SH-SY5Y (cell line): Measurements from ENCODE around the gene PPP2R5A.

Experiments
- GATA2 ChIP-seq: IDR thresholded peaks from 2 replicates; pipeline ENCODE4 v1.6.1; 2011; ENCODE audit warnings: mild to moderate bottlenecking, low read depth, low read length
- GATA3 ChIP-seq: IDR thresholded peaks from 2 replicates; pipeline ENCODE4 v1.6.1; 2011; ENCODE audit warnings: low read depth, mild to moderate bottlenecking, low read length, moderate library complexity

PPP2R5A gene

DNA sequence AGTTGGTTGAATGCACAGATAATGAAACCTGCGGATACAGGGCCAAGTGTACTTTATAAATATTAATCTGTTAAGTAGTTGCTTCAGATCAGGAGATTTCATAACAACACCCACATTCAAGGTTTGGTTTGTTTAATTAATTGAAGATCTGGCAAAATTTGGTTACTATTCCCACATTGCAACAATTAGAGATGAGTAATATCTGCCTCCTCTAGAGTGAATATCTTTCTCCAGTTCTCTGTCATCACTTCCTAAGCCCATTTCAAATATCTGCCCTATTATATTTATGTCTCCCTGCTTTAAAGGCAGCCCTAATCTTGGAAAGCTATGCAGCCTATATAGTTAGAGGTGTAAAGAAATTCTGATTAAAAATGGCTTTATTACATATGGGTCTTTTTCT, 61.4 kb downstream of the PPP2R5A start:
- TF ChIP-seq GATA3 = no peak

DNA sequence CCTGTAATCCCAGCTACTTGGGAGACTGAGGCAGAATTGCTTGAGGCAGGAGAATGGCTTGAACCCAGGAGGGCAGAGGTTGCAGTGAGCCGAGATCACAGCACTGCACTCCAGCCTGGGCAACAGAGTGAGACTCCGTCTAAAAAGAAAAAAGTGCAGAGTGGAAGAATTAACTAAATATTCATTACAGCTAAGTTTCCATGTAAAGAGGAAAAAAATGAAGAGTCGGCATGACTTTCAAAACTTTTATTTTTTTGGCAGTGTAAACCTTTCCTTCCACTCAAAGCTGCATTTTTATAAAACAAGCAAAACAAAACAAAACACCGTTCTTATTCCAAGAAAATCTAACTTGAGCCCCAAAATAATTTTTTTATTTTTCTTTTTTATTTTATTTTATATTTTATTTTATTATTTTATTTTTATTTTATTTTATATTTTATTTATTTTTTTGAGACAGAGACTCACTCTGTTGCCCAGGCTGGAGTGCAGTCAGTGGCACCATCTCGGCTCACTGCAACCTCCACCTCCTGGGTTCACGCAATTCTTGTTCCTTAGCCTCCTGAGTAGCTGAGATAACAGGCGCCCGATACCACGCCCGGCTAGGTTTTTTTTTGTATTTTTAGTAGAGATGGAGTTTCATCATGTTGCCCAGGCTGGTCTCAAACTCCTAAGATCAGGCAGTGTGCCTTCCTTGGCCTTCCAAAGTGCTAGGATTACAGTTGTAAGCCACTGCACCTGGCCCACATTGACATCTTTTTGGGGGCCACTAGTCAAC, 66.6 kb downstream of the PPP2R5A start:
- no peak for TF ChIP-seq GATA2
- TF ChIP-seq GATA3 = no peak

DNA sequence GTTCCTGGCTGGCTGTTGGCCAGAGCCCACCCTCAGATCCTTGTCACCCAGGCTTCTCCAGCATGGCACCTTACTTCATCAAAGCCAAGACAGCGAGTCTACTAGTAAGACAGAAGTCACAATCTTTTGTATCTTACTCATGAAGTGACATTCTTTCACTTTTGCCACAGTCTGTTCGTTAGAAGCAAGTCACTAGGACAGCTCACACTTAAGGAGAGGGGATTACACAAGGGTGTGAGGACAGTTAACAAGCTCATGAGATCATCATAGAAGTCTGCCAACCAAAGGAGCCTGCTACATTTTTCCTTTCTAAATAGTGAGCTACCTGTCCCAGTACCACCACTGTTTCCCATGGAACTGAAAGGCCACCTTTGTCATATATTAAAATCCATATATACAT, 68.0 kb downstream of the PPP2R5A start:
- TF ChIP-seq GATA2 = no peak
- TF ChIP-seq GATA3 = no peak

GRCh38 chr1:212354464-212354863, 69.3 kb downstream of the PPP2R5A start:
- TF ChIP-seq GATA2 (no peak), GATA3 (no peak)

DNA sequence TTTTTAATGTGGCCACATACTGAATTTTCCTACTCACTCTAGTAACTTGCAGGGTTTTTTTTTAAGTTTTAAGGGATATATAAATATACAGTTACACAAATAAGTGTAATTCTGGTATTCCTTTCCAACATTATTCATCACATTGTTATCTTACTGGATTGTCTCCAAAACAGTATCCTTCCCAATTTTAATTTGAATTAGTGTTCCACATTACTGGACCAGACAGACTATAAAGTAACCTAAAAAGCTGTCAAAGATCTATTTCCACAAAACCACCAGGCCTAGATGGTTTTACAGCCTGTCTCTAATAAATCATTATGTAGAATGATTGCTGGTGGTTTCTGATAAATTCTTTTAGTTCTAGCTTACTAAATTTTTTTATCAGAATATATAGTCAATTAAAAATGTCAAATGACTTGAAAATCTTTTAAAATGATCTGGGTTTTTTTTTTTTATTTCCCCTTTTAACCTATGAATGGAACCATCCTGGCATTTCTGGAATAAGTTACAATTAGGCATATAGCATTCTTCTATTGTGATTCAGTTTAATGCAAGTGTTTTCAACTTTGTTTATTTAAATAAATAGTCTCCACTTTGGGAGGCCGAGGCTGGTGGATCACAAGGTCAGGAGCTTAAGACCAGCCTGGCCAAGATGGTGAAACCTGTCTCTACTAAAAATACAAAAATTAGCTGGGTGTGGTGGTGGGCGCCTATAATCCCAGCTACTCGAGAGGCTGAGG, 70.2 kb downstream of the PPP2R5A start:
- TF ChIP-seq GATA2 (no peak), GATA3 (no peak)

DNA sequence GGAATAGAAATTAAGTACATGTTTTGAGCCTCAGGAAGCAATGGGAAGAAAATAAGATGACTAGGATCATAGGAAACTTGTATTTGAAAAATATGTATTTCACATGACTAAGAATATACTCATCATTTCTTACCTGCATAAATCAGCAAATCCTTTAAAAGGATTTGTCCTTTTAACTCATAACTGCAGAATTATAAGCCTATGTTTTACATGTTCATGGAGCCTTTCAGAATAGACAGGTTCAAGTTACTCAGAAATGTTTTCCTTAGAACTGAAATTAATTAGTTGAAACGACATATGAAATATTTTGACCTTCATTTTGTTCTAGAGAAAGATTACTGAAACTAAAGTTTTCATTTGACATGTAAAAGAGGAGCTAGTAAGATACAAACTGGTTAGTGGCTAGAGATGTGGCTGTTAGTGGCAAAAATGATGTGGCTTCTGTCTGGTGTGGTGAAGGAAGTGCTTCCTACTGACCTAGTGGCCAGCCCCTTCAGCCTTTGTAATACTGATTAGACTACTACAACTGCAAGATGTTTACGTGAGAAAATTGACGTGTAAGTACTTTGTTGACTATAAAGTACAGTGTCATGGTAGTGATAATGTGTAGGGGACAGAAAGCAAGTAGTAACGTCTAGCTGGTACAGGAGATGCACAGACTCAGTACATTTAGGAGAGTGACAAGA, 74.7 kb downstream of the PPP2R5A start:
- TF ChIP-seq GATA3 (no peak), GATA2 (no peak)

DNA sequence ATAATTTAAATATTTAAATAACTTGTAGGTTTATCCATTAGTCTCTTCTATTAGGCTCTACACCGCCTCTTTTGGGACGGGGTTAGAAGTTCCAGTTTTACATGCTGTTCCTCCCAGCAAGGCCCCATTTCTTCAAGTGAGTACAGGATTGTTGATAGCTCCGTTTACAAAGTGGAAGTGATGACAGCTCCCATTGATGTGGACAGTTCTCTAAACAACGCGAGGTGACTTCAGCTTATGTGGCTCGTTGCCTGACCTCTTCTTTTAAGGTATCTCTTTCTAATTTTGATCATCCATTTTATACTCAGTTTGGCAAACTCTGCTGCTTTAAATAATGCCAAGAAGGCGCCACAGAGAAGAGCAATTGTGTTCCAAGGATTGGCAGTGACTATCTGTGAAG, 79.8 kb downstream of the PPP2R5A start:
- TF ChIP-seq GATA2 (no peak), GATA3 (no peak)

GRCh38 chr1:212366901-212367300, 81.7 kb downstream of the PPP2R5A start:
- TF ChIP-seq GATA3 (no peak), GATA2 (no peak)

DNA sequence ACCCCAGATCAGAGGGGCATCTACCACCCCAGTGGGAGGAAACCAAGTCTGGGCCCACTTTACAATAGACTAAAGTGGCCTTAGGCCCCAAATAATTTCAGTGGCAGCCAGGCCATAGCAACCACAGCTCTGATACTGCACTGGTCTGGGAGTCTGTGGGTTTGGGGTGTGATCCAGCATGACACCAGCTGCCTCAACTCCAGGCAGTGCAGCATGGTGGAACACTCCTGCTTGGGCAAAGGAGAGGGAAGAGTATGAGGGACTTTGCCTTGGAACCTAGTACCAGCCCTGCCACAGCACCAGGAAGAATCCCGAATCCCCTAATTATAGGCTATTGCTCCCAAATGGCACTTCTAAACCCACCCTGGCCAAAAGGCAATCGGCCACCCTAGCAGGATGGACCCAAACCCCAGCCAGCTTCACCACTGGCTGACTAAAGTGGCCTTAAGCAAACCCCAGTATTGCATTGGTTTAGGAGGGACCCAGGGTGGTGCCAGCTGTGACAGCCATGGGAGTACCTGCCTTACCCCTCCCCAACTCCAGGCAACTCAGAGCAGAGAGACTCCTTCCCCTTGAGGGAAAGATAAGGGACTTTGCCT, 82.4 kb downstream of the PPP2R5A start:
- TF ChIP-seq GATA2 (no peak), GATA3 (no peak)

GRCh38 chr1:212368073-212368484, 82.9 kb downstream of the PPP2R5A start:
- no peak for TF ChIP-seq GATA3
- no peak for TF ChIP-seq GATA2

GRCh38 chr1:212375986-212376385, 90.8 kb downstream of the PPP2R5A start:
- no peak for TF ChIP-seq GATA3
- TF ChIP-seq GATA2 = no peak

DNA sequence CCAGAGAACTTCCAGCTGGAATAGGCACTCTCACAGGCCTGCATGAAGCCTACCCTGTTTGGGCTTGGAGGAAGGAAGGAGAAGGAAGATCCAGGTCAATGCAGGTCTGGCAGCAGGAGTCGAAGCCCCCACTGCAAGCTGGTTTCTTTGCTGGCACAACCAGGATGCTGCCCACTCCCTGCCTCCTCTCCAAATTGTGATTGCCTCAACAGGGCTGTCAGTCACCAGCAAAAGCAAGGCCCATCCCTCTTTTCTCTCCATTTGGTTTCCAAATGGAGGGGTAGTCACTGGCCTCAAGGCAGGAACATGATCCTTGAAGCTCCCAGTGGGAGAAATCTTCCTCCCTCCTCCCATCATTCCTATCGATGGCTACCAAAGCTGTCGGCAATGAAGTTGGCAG, 92.4 kb downstream of the PPP2R5A start:
- no peak for TF ChIP-seq GATA3
- no peak for TF ChIP-seq GATA2

DNA sequence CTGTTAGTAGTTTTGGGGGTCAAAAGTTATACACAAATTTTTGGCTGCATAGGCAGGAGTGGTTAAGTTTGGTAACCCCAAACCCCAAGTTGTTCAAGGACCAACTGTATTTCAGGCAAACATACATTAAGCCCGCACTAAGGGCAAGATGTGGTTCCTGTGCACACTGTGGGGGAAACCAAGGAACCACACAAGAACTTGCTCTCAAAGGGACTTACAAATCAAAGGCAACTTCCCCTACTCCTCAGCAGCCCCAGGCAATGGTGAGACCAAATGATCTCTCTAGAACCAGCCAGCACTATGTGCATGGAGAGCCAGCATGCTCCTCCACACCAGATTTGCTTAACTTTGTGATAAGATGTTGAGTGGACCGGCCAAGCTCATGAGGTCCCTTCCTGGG, 94.2 kb downstream of the PPP2R5A start:
- no peak for TF ChIP-seq GATA3
- no peak for TF ChIP-seq GATA2

DNA sequence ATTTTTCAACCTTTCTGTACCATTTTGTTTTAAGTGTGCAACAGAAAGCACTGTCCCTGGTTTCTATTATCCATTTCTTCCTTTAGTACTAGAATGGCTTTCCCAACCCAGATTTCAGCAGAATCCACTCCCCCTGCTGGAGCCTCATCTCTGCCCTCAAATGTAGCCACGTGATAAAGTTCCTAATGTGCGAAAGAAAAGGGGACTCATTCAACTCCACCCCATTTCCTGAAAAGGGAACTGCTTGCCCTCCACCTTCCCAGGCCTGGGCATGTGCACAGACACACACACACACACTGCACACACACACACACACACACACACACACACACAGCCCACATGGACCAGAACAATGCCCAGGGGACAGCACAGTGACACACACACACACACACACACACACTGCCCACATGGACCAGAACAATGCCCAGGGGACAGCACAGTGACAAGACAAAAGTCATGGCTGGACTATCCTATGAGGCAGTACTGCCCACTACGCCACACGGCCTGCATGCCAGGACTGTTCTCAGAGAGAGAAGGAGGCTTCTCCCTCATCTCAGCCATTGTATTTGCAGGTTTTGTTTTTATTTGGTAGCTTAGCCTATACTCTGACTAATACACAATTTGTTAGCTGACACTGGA, 96.3 kb downstream of the PPP2R5A start:
- no peak for TF ChIP-seq GATA3
- no peak for TF ChIP-seq GATA2

- no peak for TF ChIP-seq GATA2
- no peak for TF ChIP-seq GATA3
These were observed 100.8 kb downstream of the PPP2R5A start for GRCh38 chr1:212386029-212386428.
